ENCODE results near the gene PTPN14.

- TF ChIP-seq CTCF (IDR thresholded peaks at IDR 0.05) (no peak), TCF7L2 (IDR thresholded peaks at IDR 0.05; ENCODE audit: low read depth, low read length) (no peak)
Measured at GRCh38 chr1:214498021-214498420, 53.4 kb downstream of the PTPN14 start.

Data from Panc1 (cell line).